T-cell (primary cell): Measurements from ENCODE around the gene DOC2A. TPM values are rescaled to one million over a fixed set of nuclear protein-coding genes. Genes with fewer than 3 reads are reported as not detected.

ENCODE experiments used
- ATAC-seq, 4 experiments: fragments of 200-7000 bp in 3 of 4; fragments of 150-1000 bp in 1 of 4; cut with Tn5 transposase; replicated peaks in 1 of 4; 1 replicate in 3 of 4; 2 replicates in 1 of 4; pipeline ENCODE4 v1.10.0; 2021; ENCODE audit warnings: moderate library complexity in 3 of 4, mild to moderate bottlenecking in 2 of 4, moderate number of reproducible peaks in 1 of 4
- CTCF ChIA-PET, 2 donors: fragments of 300-600 bp; sonication (Branson Sonifier 250); formaldehyde crosslinking; loops; one replicate each; lab custom pipeline; 2022; ENCODE audit warnings: antibody characterized with exemption in 2 of 2; lab: Charles Lee
- POLR2A ChIA-PET, 2 donors: fragments of 300-600 bp; sonication (Branson Sonifier 250); formaldehyde crosslinking; loops; one replicate each; lab custom pipeline; 2022; ENCODE audit warnings: antibody characterized with exemption in 2 of 2; lab: Charles Lee
- DNase-seq, 35 experiments: peaks; one replicate each; pipeline versions ENCODE4 v3.0.0 to v3.0.0-alpha.2; 2013 to 2023
- H3K27ac ChIP-seq: one replicate; pipeline ENCODE4 v1.5.1; 2013; ENCODE audit warnings: low read length
- H3K27me3 ChIP-seq, 2 experiments: replicated peaks in 1 of 2; 1 replicate in 1 of 2; 2 replicates in 1 of 2; pipeline versions ENCODE4 v1.6.1 to v1.7.0; 2013; ENCODE audit warnings: low read length in 1 of 2, mixed read lengths in 1 of 2; ENCODE audit not compliant: control insufficient read depth in 2 of 2, insufficient read depth in 2 of 2; ENCODE audit errors: extremely low read depth in 1 of 2
- H3K36me3 ChIP-seq, 2 donors: 1 replicate in 1 of 2; 2 replicates in 1 of 2; pipeline versions ENCODE4 v1.6.1 to v1.7.0; 2013; ENCODE audit warnings: low read length in 1 of 2; ENCODE audit not compliant: control insufficient read depth in 2 of 2, insufficient read depth in 1 of 2; ENCODE audit errors: extremely low read depth in 1 of 2
- H3K4me1 ChIP-seq, 2 experiments: 1 replicate in 1 of 2; 2 replicates in 1 of 2; pipeline versions ENCODE4 v1.6.1 to v1.7.0; 2013; ENCODE audit warnings: low read length in 2 of 2, mixed read lengths in 1 of 2; ENCODE audit not compliant: insufficient read depth in 2 of 2, control insufficient read depth in 1 of 2; ENCODE audit errors: extremely low read depth in 1 of 2
- H3K4me3 ChIP-seq, 2 donors: 1 replicate in 1 of 2; 2 replicates in 1 of 2; pipeline versions ENCODE4 v1.5.1 to v1.7.0; 2013; ENCODE audit warnings: mild to moderate bottlenecking in 2 of 2, low read length in 1 of 2, moderate library complexity in 1 of 2; ENCODE audit not compliant: control insufficient read depth in 1 of 2; ENCODE audit errors: extremely low read depth in 1 of 2
- H3K9me3 ChIP-seq: 2 replicates; pipeline ENCODE4 v1.7.0; 2013
- H3K27ac Mint-ChIP-seq, 2 donors: one replicate each; pipeline ENCODE4 v1.8.0; 2020 to 2021; ENCODE audit warnings: mild to moderate bottlenecking in 2 of 2, mixed read lengths in 2 of 2
- H3K27me3 Mint-ChIP-seq, 2 donors: one replicate each; pipeline ENCODE4 v1.8.0; 2021 to 2022; ENCODE audit warnings: mixed read lengths in 2 of 2
- H3K36me3 Mint-ChIP-seq: one replicate; pipeline ENCODE4 v1.8.0; 2021; ENCODE audit warnings: mixed read lengths
- H3K4me1 Mint-ChIP-seq, 3 donors: one replicate each; pipeline ENCODE4 v1.8.0; 2020 to 2022; ENCODE audit warnings: mixed read lengths in 3 of 3, mild to moderate bottlenecking in 1 of 3
- H3K4me3 Mint-ChIP-seq, 3 donors: one replicate each; pipeline ENCODE4 v1.8.0; 2020 to 2022; ENCODE audit warnings: mild to moderate bottlenecking in 3 of 3, mixed read lengths in 3 of 3, moderate library complexity in 3 of 3
- H3K9me3 Mint-ChIP-seq, 3 donors: one replicate each; pipeline ENCODE4 v1.8.0; 2020 to 2022; ENCODE audit warnings: mixed read lengths in 3 of 3
- WGBS: methylation state at CpG from one replicate; pipeline ENCODE4 v1.1.5; 2013; ENCODE audit warnings: missing lambda C conversion rate; ENCODE audit not compliant: insufficient coverage; 5-methylcytosine and 5-hydroxymethylcytosine counted together
- total RNA-seq, 35 experiments: library from RNA in 6 of 35; stranded (reverse) in 6 of 35; fragments of 120-200 nt in 1 of 35; gene quantifications; one replicate each; pipeline versions ENCODE4 v1.2.1 to v1.2.4 and lab custom pipeline; 2013 to 2026

The DOC2A gene
- under 1 TPM in 4 of 5 donors, not detected in 1; 0.15 to 0.38 (median 0.26) TPM for total RNA-seq
- not detected for total RNA-seq (2013)
- 0 to 1.1 (median 0.05) reads per million in 29 experiments for total RNA-seq (lab: John Stamatoyannopoulos, UW)

DNA sequence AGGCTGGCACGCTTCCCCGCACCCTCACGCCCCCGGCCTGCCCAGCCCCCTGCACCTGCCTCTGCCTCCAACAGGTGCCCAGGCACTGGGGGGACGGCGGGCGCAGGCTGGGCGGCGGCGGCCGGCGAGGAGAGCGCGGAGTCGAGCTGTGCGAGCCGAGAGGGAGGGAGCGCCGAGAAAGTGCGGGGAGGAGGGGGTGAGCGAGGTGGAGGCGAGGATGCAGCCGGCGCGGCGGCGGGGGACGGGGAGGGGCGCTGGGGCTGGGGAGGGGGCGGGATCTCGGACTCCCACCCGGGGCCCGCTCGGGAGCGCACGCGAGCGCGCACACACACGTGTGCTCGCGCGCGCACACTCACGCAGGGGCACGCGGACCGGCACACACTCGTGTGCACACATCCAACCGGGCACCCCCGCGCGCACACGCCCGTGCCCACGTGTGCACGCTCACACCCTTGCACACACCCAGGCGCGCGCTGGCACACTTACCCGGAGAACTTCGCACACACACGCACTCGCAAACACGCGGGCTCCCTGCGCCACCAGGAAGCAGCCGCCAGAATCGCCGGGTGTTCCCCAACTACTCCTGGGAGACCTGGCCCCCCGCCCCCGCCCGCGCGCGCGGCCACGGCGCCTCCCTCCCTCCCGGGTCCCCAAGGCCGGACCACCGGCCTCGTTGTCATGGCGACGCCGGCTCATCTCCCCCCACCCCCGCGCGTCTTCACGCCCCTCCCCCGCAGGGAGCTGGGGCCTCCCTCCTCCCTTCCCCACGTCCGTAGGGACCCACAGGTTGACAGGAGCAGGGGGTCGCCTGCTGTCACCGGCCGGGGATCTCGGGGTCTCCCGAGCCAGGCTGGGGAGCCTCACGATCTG, at the start of gene DOC2A:
Gene DOC2A, minus strand, starts transcription at position 184 of the 870 bp plus-strand sequence. CDS start 805 bp downstream, outside the sequence.
- 1% methylated on average over 62 of the region's 99 CpGs for WGBS
- H3K4me1 Mint-ChIP-seq, result peaks cover 6 to 15% (median 10%) of the 10 kb centered on the region in 3 donors
- no peaks in the 10 kb centered on the region for H3K36me3 ChIP-seq
- ATAC-seq, result peak; percentile 65 to 76 (median 71)
- peaks cover 4 to 25% of the 10 kb centered on the region in 2 donors for H3K27me3 Mint-ChIP-seq
- DNase-seq, result peak in 14 of 35 experiments; percentile 18 to 50 (median 29)
- H3K27me3 ChIP-seq, result peaks cover 4 to 53% of the 10 kb centered on the region in 2 experiments
- ChIA-PET POLR2A (interaction anchor here in 1 of 2 donors (0.5 kb wide), 1 partner anchor 162 kb away, joined by 6 read pairs; no protein-coding TSS in a partner anchor), CTCF (no interaction called here)
- peak within 1 kb of the TSS; percentile 41 to 57 for H3K4me3 ChIP-seq
- no peaks in the 10 kb centered on the region for H3K9me3 Mint-ChIP-seq
- H3K27ac Mint-ChIP-seq, result no peak within 1 kb of the TSS
- peak within 1 kb of the TSS; percentile 78 to 90 (median 82) for H3K4me3 Mint-ChIP-seq
- no peaks in the 10 kb centered on the region for H3K9me3 ChIP-seq
- no peaks in the 10 kb centered on the region for H3K36me3 Mint-ChIP-seq
- peaks cover 3 to 21% of the 10 kb centered on the region in 2 experiments for H3K4me1 ChIP-seq
- H3K27ac ChIP-seq, result no peak within 1 kb of the TSS

DNA sequence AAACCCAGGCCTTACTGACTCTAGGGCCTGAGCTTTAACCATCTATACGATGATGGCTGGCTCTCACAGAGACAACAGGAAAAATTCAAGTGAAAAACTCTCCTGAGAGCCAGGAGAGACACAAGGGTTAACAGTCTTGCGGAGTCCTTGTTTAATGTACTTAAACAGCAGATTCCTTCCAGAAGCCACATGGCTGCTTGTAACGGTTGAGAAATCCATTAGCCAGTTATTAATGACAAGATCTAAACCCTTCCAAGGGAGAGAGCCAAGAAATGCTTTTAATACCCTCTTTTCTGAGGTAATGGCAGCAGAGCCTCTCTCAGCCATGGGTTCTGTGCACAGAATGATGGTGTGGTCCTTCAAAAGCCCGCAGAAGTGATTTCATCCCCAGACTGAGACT, 49.5 kb upstream of the DOC2A start:
- no peak overlapping the region for H3K4me3 ChIP-seq
- CTCF ChIA-PET, result no interaction called here
- no peak for ATAC-seq

DNA sequence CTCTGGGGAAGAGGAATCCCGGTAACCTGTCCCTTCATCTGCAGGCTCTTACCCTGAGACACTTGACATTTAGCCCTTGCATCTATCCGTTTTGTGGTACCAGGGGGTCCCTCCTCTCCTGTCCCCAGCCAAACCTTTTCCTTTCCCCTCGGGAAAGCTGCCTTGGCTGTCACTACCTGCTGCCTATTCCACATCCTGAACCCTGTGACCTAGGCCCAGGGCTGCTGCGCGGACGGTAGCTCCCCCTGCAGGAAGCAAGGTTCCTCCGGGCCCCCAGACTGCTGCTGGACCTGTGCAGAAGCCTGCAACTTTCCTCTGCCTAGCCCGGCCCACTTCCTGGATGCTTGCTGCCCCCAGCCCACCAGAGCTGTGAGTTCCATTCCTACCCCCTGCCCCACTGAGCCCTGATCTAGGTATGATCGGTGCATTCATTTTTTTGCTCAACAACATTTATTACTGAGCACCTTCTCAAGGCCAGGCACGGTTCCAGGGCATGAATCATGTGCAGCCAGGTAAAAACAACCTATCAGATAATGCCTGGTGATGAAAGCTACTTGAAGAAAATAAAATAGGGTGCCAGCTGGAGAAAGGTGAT, 44.2 kb upstream of the DOC2A start:
- 21% methylated on average over 7 of the region's 10 CpGs for WGBS
- no peaks in the 10 kb centered on the region for H3K27me3 Mint-ChIP-seq
- peak overlapping the region; percentile 13 to 82 (median 43) for H3K4me3 Mint-ChIP-seq
- H3K27ac Mint-ChIP-seq, result peak overlapping the region; percentile 72 to 81
- CTCF ChIA-PET, result interaction anchor here (0.6 to 1.4 kb wide), 8 partner anchors 10 to 378 kb away, joined by 3 to 6 read pairs (median 4); partner anchors contain the start of genes ALDOA (in 1 of the 2) and TLCD3B (in 1 of the 2)
- no peaks in the 10 kb centered on the region for H3K9me3 Mint-ChIP-seq
- POLR2A ChIA-PET, result interaction anchor here in 1 of 2 donors (0.7 kb wide), 1 partner anchor 22 kb away, joined by 3 read pairs; no protein-coding TSS in a partner anchor
- H3K36me3 Mint-ChIP-seq, result no peaks in the 10 kb centered on the region
- Histone ChIP-seq H3K9me3 (no peaks in the 10 kb centered on the region), H3K4me3 (no peak overlapping the region), H3K4me1 (peaks cover 12 to 30% of the 10 kb centered on the region in 2 experiments), H3K27me3 (peaks cover 0 to 8% of the 10 kb centered on the region in 2 experiments), H3K27ac (no peak overlapping the region), H3K36me3 (no peaks in the 10 kb centered on the region)
- H3K4me1 Mint-ChIP-seq, result peaks cover 18 to 28% (median 23%) of the 10 kb centered on the region in 3 donors
- DNase-seq, result peak in 19 of 35 experiments; percentile 20 to 66 (median 38)
- ATAC-seq, result peak; percentile 69 to 75 (median 73)

More for the DNA sequence above, 49.5 kb upstream of the DOC2A start:
- Histone ChIP-seq H3K36me3 (no peaks in the 10 kb centered on the region), H3K9me3 (no peaks in the 10 kb centered on the region), H3K27me3 (no peaks in the 10 kb centered on the region), H3K27ac (no peak overlapping the region), H3K4me1 (peaks cover 3 to 20% of the 10 kb centered on the region in 2 experiments)
- DNase-seq, result no peak
- Mint-ChIP-seq H3K4me3 (no peak overlapping the region), H3K36me3 (no peaks in the 10 kb centered on the region), H3K9me3 (no peaks in the 10 kb centered on the region), H3K4me1 (peaks cover 9 to 11% (median 10%) of the 10 kb centered on the region in 3 donors), H3K27ac (no peak overlapping the region), H3K27me3 (no peaks in the 10 kb centered on the region)
- POLR2A ChIA-PET, result no interaction called here
- WGBS, result 93% methylated on average over 3 of the region's 4 CpGs

DNA sequence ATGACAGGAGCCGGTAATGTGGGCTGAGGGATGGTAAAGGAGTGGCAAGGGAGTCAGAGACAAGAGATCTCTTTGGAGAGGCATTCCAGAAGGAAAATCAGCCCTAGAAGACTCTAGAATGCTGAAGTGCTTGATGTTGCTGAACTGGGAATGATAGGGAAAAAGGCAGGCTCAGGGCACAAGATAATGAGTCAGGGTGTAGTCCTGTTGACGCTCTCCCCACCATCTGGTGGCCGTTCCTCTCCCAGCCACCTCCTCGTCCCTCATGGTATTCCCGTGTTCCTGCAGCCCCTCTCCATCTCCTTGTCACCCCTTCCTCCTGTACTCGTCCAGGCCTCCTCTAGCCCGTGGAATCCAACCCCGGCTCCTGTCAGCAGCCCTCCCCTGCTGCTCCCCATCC, 43.6 kb upstream of the DOC2A start:
- Mint-ChIP-seq H3K27me3 (no peaks in the 10 kb centered on the region), H3K4me3 (peak overlapping the region; percentile 50 to 82 (median 73)), H3K9me3 (no peaks in the 10 kb centered on the region), H3K36me3 (no peaks in the 10 kb centered on the region), H3K27ac (peak overlapping the region in 1 of 2 donors; percentile 72), H3K4me1 (peaks cover 18 to 28% (median 23%) of the 10 kb centered on the region in 3 donors)
- CTCF ChIA-PET, result interaction anchor here in 1 of 2 donors (0.9 to 1.4 kb wide), 2 partner anchors 11 to 23 kb away, joined by 3 to 4 read pairs; partner anchors contain the start of genes ALDOA and TLCD3B
- H3K4me3 ChIP-seq, result no peak overlapping the region
- peaks cover 0 to 8% of the 10 kb centered on the region in 2 experiments for H3K27me3 ChIP-seq
- H3K4me1 ChIP-seq, result peaks cover 12 to 30% of the 10 kb centered on the region in 2 experiments
- POLR2A ChIA-PET, result no interaction called here
- DNase-seq, result no peak
- WGBS, result 86% methylated on average over 6 of the region's 8 CpGs
- ATAC-seq, result no peak
- H3K27ac ChIP-seq, result no peak overlapping the region
- no peaks in the 10 kb centered on the region for H3K9me3 ChIP-seq
- H3K36me3 ChIP-seq, result no peaks in the 10 kb centered on the region

DNA sequence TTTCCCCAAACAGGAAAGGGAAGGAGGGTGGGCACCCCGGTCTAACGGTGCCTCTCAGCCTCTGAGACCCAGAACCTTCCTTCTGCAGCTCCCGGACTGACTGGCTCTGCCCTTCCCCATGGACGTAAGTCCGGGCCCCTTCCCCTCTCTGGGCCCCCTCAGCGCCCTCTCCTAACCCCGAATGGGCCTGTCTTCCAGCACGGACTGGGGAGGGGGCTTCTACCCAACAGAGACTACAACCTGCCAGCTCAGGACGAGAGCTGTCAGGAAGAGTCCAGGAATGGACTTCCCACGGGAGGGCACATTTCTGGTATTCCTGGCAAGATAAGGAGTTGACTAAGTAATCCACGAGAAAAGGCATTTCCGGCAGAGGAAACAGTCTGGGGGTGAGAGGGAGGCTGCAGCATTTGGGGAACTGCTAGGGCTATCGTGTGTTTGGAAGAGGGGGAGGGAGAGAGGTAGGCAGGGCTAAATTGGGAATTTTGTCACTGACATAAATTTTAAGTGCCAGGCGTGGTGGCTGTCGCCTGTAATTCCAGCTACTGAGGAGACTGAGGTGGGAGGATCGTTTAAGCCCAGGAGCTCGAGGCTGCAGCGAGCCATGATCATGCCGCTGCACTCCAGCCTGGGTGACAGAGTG, 42.7 kb upstream of the DOC2A start:
- Mint-ChIP-seq H3K4me3 (peak overlapping the region; percentile 70 to 82 (median 82)), H3K27me3 (no peaks in the 10 kb centered on the region), H3K27ac (peak overlapping the region in 1 of 2 donors; percentile 52), H3K9me3 (no peaks in the 10 kb centered on the region), H3K4me1 (peaks cover 18 to 28% (median 23%) of the 10 kb centered on the region in 3 donors), H3K36me3 (no peaks in the 10 kb centered on the region)
- peaks cover 0 to 8% of the 10 kb centered on the region in 2 experiments for H3K27me3 ChIP-seq
- H3K4me1 ChIP-seq, result peaks cover 12 to 30% of the 10 kb centered on the region in 2 experiments
- peak overlapping the region; percentile 65 to 69 for H3K4me3 ChIP-seq
- ATAC-seq (peak; percentile 13 to 17 (median 14)), DNase-seq (no peak)
- WGBS, result 17% methylated on average over 19 of the region's 19 CpGs
- no peaks in the 10 kb centered on the region for H3K36me3 ChIP-seq
- no peak overlapping the region for H3K27ac ChIP-seq
- POLR2A ChIA-PET, result interaction anchor here in 1 of 2 donors (0.6 kb wide), 1 partner anchor 37 kb away, joined by 8 read pairs; no protein-coding TSS in a partner anchor
- no peaks in the 10 kb centered on the region for H3K9me3 ChIP-seq
- CTCF ChIA-PET, result interaction anchor here in 1 of 2 donors (0.5 kb wide), 1 partner anchor 14 kb away, joined by 4 read pairs; no protein-coding TSS in a partner anchor
